Calu3 (cell line): ENCODE data around the gene SHISA9. TPM values are rescaled to one million over a fixed set of nuclear protein-coding genes. Genes with fewer than 3 reads are reported as not detected.

ENCODE experiments used
- BruUV-seq: library from RNA; stranded (reverse); fragments of 400-500 nt; replicated peaks from 2 replicates; lab custom pipeline; 2021; lab: Mats Ljungman, UMichigan
- CTCF ChIA-PET: fragments of 300-600 bp; sonication (Branson Sonifier 250); formaldehyde crosslinking; loops from one replicate; lab custom pipeline; 2022; ENCODE audit warnings: antibody characterized with exemption; lab: Charles Lee
- DNase-seq: peaks from one replicate; pipeline ENCODE4 v3.0.0; 2022
- H3K27ac Mint-ChIP-seq: one replicate; pipeline ENCODE4 v1.8.0; 2022; ENCODE audit warnings: mixed read lengths; ENCODE audit not compliant: unreplicated experiment
- H3K27me3 Mint-ChIP-seq: one replicate; pipeline ENCODE4 v1.8.0; 2022; ENCODE audit warnings: mixed read lengths; ENCODE audit not compliant: unreplicated experiment
- H3K36me3 Mint-ChIP-seq: one replicate; pipeline ENCODE4 v1.8.0; 2022; ENCODE audit warnings: mild to moderate bottlenecking, moderate library complexity, mixed read lengths; ENCODE audit not compliant: insufficient read depth, unreplicated experiment
- H3K4me1 Mint-ChIP-seq: one replicate; pipeline ENCODE4 v1.8.0; 2022; ENCODE audit warnings: mild to moderate bottlenecking, low read depth, mixed read lengths; ENCODE audit not compliant: unreplicated experiment
- H3K4me3 Mint-ChIP-seq: one replicate; pipeline ENCODE4 v1.8.0; 2022; ENCODE audit warnings: mild to moderate bottlenecking, low read depth, moderate library complexity, mixed read lengths; ENCODE audit not compliant: unreplicated experiment
- H3K9me3 Mint-ChIP-seq: one replicate; pipeline ENCODE4 v1.8.0; 2022; ENCODE audit warnings: low read depth, mixed read lengths; ENCODE audit not compliant: unreplicated experiment
- intact Hi-C: fragments of 100-400 bp; cut with micrococcal nuclease; formaldehyde crosslinking; loops from one replicate; pipeline ENCODE4 v1.10.0; 2022; ENCODE audit not compliant: unreplicated experiment
- total RNA-seq: library from RNA; stranded (reverse); gene quantifications from 2 replicates; pipeline ENCODE4 v1.2.3, GENCODE V29; 2022
- TF ChIP-seq, protein P1 (sequence below): fragments of 200-600 bp; IDR thresholded peaks from one replicate; pipeline ENCODE4 v1.8.0; 2022; ENCODE audit warnings: antibody characterized with exemption; ENCODE audit not compliant: unreplicated experiment

Gene SHISA9
- total RNA-seq, 1 experiment from 2014 or later: not detected

DNA sequence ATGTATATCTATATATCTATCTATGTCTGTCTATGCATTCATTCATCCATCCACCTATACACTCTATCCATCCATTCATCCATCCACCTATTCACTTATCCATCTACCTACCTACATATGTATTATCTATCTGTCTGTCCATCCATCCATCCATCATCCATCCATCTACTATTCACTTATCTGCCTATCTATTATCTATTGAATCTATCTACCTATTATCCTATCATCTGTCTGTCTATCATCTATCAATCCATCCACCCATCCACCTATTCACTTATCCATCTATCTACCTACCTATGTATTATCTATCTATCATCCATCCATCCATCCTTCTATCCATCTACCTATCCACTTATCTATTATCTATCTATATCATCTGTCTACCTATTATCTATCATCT lies 302.3 kb downstream of the SHISA9 start:
- Mint-ChIP-seq H3K36me3 (no peaks in the 10 kb centered on the region), H3K9me3 (peaks cover 16% of the 10 kb centered on the region), H3K4me1 (no peaks in the 10 kb centered on the region), H3K27ac (no peak overlapping the region), H3K27me3 (no peaks in the 10 kb centered on the region), H3K4me3 (no peak overlapping the region)
- intact Hi-C loops: no loop called here
- no TSS peak for BruUV-seq
- CTCF ChIA-PET: no interaction called here
- no peak for DNase-seq
- TF ChIP-seq, protein P1, sequence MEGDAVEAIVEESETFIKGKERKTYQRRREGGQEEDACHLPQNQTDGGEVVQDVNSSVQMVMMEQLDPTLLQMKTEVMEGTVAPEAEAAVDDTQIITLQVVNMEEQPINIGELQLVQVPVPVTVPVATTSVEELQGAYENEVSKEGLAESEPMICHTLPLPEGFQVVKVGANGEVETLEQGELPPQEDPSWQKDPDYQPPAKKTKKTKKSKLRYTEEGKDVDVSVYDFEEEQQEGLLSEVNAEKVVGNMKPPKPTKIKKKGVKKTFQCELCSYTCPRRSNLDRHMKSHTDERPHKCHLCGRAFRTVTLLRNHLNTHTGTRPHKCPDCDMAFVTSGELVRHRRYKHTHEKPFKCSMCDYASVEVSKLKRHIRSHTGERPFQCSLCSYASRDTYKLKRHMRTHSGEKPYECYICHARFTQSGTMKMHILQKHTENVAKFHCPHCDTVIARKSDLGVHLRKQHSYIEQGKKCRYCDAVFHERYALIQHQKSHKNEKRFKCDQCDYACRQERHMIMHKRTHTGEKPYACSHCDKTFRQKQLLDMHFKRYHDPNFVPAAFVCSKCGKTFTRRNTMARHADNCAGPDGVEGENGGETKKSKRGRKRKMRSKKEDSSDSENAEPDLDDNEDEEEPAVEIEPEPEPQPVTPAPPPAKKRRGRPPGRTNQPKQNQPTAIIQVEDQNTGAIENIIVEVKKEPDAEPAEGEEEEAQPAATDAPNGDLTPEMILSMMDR: no peak

DNA sequence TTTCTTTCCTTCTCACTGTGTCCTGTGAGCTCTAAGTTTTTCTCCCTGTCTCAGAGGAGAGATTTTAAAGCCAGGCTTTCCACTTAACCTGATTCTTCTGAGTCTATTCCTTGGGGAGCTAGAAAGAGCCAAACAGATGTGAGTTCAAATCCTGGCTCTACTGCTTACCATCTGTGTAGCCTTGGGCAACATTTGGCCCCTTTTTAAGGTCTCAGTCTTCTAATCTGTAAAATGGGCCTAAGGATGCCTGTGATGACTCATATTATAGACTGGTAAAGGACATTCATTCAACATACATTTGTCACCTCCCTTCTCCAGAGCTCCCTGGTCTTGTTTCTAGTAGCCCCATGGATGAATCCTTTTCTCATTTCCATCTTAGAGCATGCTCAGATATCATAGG lies 304.0 kb downstream of the SHISA9 start:
- Mint-ChIP-seq H3K27ac (no peak overlapping the region), H3K9me3 (peaks cover 12% of the 10 kb centered on the region), H3K36me3 (no peaks in the 10 kb centered on the region), H3K27me3 (no peaks in the 10 kb centered on the region), H3K4me3 (no peak overlapping the region), H3K4me1 (no peaks in the 10 kb centered on the region)
- CTCF ChIA-PET: no interaction called here
- TF ChIP-seq, protein P1: no peak
- DNase-seq: no peak
- no TSS peak for BruUV-seq
- intact Hi-C loops: no loop called here

DNA sequence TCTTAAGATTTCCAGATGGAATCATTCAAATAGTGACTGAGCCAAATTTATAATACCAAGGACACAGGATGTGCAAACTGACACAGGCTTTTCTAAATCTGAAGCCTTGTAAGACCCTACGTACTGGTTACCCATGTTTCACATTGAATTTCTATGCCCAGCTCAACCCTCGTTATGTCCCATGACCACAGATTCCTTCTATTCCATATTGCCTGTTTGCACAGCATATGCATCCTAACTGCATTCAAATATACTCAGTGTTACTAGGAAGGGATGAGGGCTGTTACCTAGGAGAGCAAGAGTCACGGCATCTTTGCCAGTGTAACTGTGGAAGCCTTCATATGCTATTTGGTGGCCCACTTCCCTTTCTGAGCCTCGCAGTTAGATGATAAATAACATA lies 305.2 kb downstream of the SHISA9 start:
- CTCF ChIA-PET: interaction anchor here (0.9 kb wide), 1 partner anchor 9 kb away, joined by 3 read pairs; no protein-coding TSS in a partner anchor
- TF ChIP-seq, protein P1: no peak

DNA sequence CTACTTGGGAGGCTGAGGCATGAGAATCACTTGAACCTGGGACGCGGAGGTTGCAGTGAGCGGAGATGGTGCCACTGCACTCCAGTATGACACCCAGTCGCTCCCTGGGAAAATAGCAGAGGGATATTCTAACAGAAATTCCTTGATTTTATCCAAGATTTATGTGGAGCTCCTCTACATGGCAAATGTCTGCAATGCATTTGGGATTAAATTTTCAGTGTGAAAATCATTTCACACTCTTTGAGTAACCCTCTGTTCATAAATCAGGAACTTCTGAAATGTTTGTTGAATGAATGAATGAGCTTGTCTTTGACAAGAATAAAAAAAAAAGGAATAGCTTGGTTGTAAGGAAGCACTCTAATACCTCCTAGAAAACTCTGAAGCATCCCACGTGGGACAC lies 305.8 kb downstream of the SHISA9 start:
- no peaks in the 10 kb centered on the region for H3K4me1 Mint-ChIP-seq

More for the DNA sequence above, 305.2 kb downstream of the SHISA9 start:
- Mint-ChIP-seq H3K27me3 (no peaks in the 10 kb centered on the region), H3K4me3 (no peak overlapping the region), H3K4me1 (no peaks in the 10 kb centered on the region), H3K36me3 (no peaks in the 10 kb centered on the region), H3K9me3 (peaks cover 12% of the 10 kb centered on the region), H3K27ac (no peak overlapping the region)
- BruUV-seq: no TSS peak
- no peak for DNase-seq
- intact Hi-C loops: no loop called here

More for the DNA sequence above, 305.8 kb downstream of the SHISA9 start:
- Mint-ChIP-seq H3K4me3 (no peak overlapping the region), H3K36me3 (no peaks in the 10 kb centered on the region), H3K9me3 (peaks cover 13% of the 10 kb centered on the region), H3K27ac (no peak overlapping the region), H3K27me3 (no peaks in the 10 kb centered on the region)
- CTCF ChIA-PET: interaction anchor here (0.7 to 0.9 kb wide), 2 partner anchors 9 to 30 kb away, joined by 3 read pairs; no protein-coding TSS in a partner anchor
- DNase-seq: no peak
- intact Hi-C loops: no loop called here
- TF ChIP-seq, protein P1: no peak
- BruUV-seq: no TSS peak
